Heart right ventricle (tissue), 16 donors: ENCODE measurements around the gene CPB2. TPM values are rescaled to one million over a fixed set of nuclear protein-coding genes. Genes with fewer than 3 reads are reported as not detected.

Experiments used
- ATAC-seq, 8 donors: fragments of 200-7000 bp; cut with Tn5 transposase; one replicate each; pipeline ENCODE4 v1.9.1; 2020; ENCODE audit warnings: mild to moderate bottlenecking in 8 of 8, moderate library complexity in 8 of 8, moderate number of reproducible peaks in 1 of 8
- DNase-seq, 2 donors: peaks; one replicate each; pipeline ENCODE4 v3.0.0-alpha.2; 2020
- H3K27ac ChIP-seq, 10 donors: fragments of 200-600 bp; sonication (generic) in 2 of 10; one replicate each; pipeline versions ENCODE4 v1.5.0 to v1.8.0; 2020 to 2022; ENCODE audit warnings: mild to moderate bottlenecking in 3 of 10
- H3K27me3 ChIP-seq, 7 donors: fragments of 200-600 bp; one replicate each; pipeline ENCODE4 v1.8.0; 2021 to 2022; ENCODE audit warnings: mild to moderate bottlenecking in 2 of 7
- H3K36me3 ChIP-seq, 9 donors: fragments of 200-600 bp; sonication (generic) in 1 of 9; one replicate each; pipeline versions ENCODE4 v1.5.0 to v1.8.0; 2020 to 2022; ENCODE audit warnings: mild to moderate bottlenecking in 2 of 9
- H3K4me1 ChIP-seq, 9 donors: fragments of 200-600 bp; sonication (generic) in 1 of 9; one replicate each; pipeline versions ENCODE4 v1.5.0 to v1.8.0; 2020 to 2022; ENCODE audit warnings: mild to moderate bottlenecking in 4 of 9
- H3K4me3 ChIP-seq, 10 donors: fragments of 200-600 bp; sonication (generic) in 2 of 10; one replicate each; pipeline versions ENCODE4 v1.5.0 to v1.8.0; 2020 to 2022; ENCODE audit warnings: mild to moderate bottlenecking in 7 of 10, moderate library complexity in 2 of 10
- H3K9me3 ChIP-seq, 11 donors: fragments of 200-600 bp in 10 of 11; sonication (generic) in 2 of 11; one replicate each; pipeline versions ENCODE4 v1.5.0 to v1.8.0; 2013 to 2022; ENCODE audit warnings: mild to moderate bottlenecking in 2 of 11, control low read depth in 1 of 11, moderate library complexity in 1 of 11
- CTCF ChIP-seq, 9 donors: fragments of 200-600 bp; sonication (generic) in 2 of 9; IDR thresholded peaks; one replicate each; pipeline versions ENCODE4 v1.5.0 to v1.8.0; 2021 to 2022; ENCODE audit warnings: antibody characterized with exemption in 9 of 9, mild to moderate bottlenecking in 5 of 9, moderate library complexity in 1 of 9
- WGBS, 2 donors: extraction: QIAGEN DNeasy Blood & Tissue Kit; methylation state at CpG; one replicate each; pipeline ENCODE4 v1.1.7; 2013; ENCODE audit warnings: inconsistent platforms in 1 of 2; 5-methylcytosine and 5-hydroxymethylcytosine counted together
- intact Hi-C, 10 donors: fragments of 100-400 bp; cut with DNase I; formaldehyde crosslinking; loops; one replicate each; pipeline versions ENCODE4 v1.11.1 to v1.14.2; 2022
- polyA plus RNA-seq, 2 donors: library from polyadenylated mRNA; stranded (reverse); fragments of 200-250 nt; gene quantifications; one replicate each; pipeline ENCODE4 v1.2.3, GENCODE V29; 2013
- total RNA-seq, 10 donors: library from RNA; stranded (reverse); fragmentation: NEBNext Ultra II Directional in 3 of 10; extraction: Animal tissue kit (Norgen Biotek cat#: 25700) in 3 of 10; gene quantifications; one replicate each; pipeline versions ENCODE4 v1.2.1 to v1.2.4, GENCODE V29; 2021 to 2023
- donor health status: Arrhythmogenic right ventricular cardiomyopathy.
- donor health status: ischemic (EF 13 %, LVEDD 7.1; RV severe dilation, severe dysfunction).
- donor health status: healthy with polysubstance abuse.
- donor health status: DM: no; HTN: yes; CAD: no.
- donor health status: DM: no; HTN: no; CAD: no.
- donor health status: ischemic (EF 25% LVEDD 6.9; RV normal size, moderate dysfunction).
- donor health status: ischemic (EF 25% LVEDD 5.7; RV mildly dilated, moderate dysfunction).
- donor health status: healthy.
- donor health status: DM: yes; HTN: yes; CAD: no.
- donor health status: Ischemic cardiomyopathy.
- donor health status: ischemic (EF 35%, LVEDD 5.7; RV mildly dilated, moderate dysfunction).
- donor health status: nonischemic (EF 11% LVEDD 7.7; RV severe dilation, severe dysfunction).
- donor health status: DM: yes; HTN: yes; CAD: no.
- donor health status: PGD.
- donor health status: ischemic (EF 29% LVEDD 5.4; RV normal size, mild dysfunction).
- donor health status: nonischemic (EF 23%, LVEDD 6.1; RV moderate dilation, normal function).

Gene CPB2
- total and polyA plus RNA-seq, 12 donors = not detected

- no peaks in the 10 kb centered on the region for H3K27me3 ChIP-seq
- H3K9me3 ChIP-seq = no peaks in the 10 kb centered on the region
- no peak for DNase-seq
- WGBS, 2 donors = 94 to 97% methylated on average over 5 of the region's 5 CpGs
- intact Hi-C loops = no loop called here
- ATAC-seq = no peak
- TF ChIP-seq CTCF (IDR thresholded peaks at IDR 0.05) = no peak
- peaks cover 0 to 10% (median 0%) of the 10 kb centered on the region in 9 donors for H3K4me1 ChIP-seq
- no peak overlapping the region for H3K27ac ChIP-seq
- H3K36me3 ChIP-seq = peaks cover 0 to 61% (median 0%) of the 10 kb centered on the region in 9 donors
- H3K4me3 ChIP-seq = no peak overlapping the region
These were observed 61.2 kb downstream of the CPB2 start for GRCh38 chr13:46043647-46044046.

DNA sequence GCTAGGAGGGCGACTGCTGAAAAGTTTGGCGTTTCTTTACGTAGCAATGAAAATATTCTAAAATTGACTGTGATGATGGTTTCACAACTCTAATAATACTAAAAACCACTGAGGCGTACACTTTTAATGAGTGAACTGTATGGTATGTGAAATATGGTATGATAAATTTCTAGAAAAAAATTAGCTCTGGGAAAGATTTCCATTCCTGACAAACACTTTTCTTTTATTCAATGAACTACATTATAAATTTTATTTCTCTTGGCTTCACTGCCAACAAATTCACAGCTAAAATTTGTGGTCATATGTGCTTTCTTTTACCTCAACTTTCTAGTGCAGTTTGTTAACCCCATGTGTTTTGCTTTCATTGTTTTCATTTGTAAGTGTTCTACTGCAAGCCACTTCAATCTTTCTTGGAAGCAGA is 63.4 kb downstream of the CPB2 start:
- intact Hi-C loops = no loop called here
- Histone ChIP-seq H3K9me3 (no peaks in the 10 kb centered on the region), H3K27ac (no peak overlapping the region), H3K27me3 (no peaks in the 10 kb centered on the region), H3K4me3 (no peak overlapping the region), H3K36me3 (peaks cover 0 to 80% (median 0%) of the 10 kb centered on the region in 9 donors), H3K4me1 (peaks cover 0 to 10% (median 0%) of the 10 kb centered on the region in 9 donors)
- ATAC-seq = no peak
- no peak for DNase-seq
- WGBS, 2 donors = 91 to 95% methylated on average over 4 of the region's 4 CpGs
- TF ChIP-seq CTCF (IDR thresholded peaks at IDR 0.05) = no peak

DNA sequence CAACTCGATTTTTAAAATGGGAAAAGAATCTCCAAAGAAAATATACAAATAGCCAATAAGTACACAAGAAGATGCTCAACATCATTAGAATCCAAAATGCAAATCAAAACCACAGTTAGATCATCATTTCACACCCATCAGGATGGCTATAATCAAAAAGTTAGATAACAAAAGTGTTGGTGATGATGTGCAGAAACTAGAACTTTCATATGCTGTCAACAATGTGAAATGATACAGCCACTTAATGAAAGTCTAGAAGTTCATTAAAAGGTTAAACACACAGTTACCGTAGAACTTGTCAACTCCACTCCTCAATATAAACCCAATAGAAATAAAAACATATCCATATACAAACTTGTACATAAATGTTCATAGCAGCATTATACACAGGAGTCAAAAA is 64.1 kb downstream of the CPB2 start:
- TF ChIP-seq CTCF (IDR thresholded peaks at IDR 0.05) = no peak
- Histone ChIP-seq H3K27ac (no peak overlapping the region), H3K9me3 (no peaks in the 10 kb centered on the region), H3K4me1 (peaks cover 0 to 10% (median 0%) of the 10 kb centered on the region in 9 donors), H3K27me3 (no peaks in the 10 kb centered on the region), H3K36me3 (peaks cover 0 to 86% (median 0%) of the 10 kb centered on the region in 9 donors), H3K4me3 (no peak overlapping the region)
- intact Hi-C loops = no loop called here
- WGBS, 2 donors = 43 to 58% methylated on average over 2 of the region's 2 CpGs
- DNase-seq (no peak), ATAC-seq (no peak)

GRCh38 chr13:46039411-46040182 is 65.2 kb downstream of the CPB2 start:
- H3K4me1 ChIP-seq = peaks cover 0 to 3% (median 0%) of the 10 kb centered on the region in 9 donors
- H3K27me3 ChIP-seq = no peaks in the 10 kb centered on the region
- H3K9me3 ChIP-seq = no peaks in the 10 kb centered on the region
- H3K4me3 ChIP-seq = no peak overlapping the region
- TF ChIP-seq CTCF (IDR thresholded peaks at IDR 0.05) = no peak
- ATAC-seq (no peak), DNase-seq (no peak)
- intact Hi-C loops = no loop called here
- no peak overlapping the region for H3K27ac ChIP-seq
- peaks cover 0 to 93% (median 0%) of the 10 kb centered on the region in 9 donors for H3K36me3 ChIP-seq
- 97 to 99% methylated on average over 6 of the region's 6 CpGs for WGBS, 2 donors
